Heart left ventricle (tissue), 16 donors: ENCODE results near the gene USP7. TPM values are rescaled to one million over a fixed set of nuclear protein-coding genes. Genes with fewer than 3 reads are reported as not detected.
A peak's percentile ranks its signal among the peaks of the same experiment; 100 is the strongest.

Experiments used
- ATAC-seq, 4 donors: fragments of 200-7000 bp; cut with Tn5 transposase; one replicate each; pipeline ENCODE4 v1.9.1; 2020 to 2022; ENCODE audit warnings: moderate library complexity in 4 of 4, mild to moderate bottlenecking in 3 of 4, moderate number of reproducible peaks in 1 of 4
- DNase-seq, 5 donors: peaks; one replicate each; pipeline ENCODE4 v3.0.0-alpha.2; 2020
- H3K27ac ChIP-seq, 12 donors: fragments of 200-600 bp; sonication (generic) in 4 of 12; one replicate each; pipeline versions ENCODE4 v1.5.0 to v1.8.0; 2016 to 2022; ENCODE audit warnings: mild to moderate bottlenecking in 2 of 12
- H3K27me3 ChIP-seq, 9 donors: fragments of 200-600 bp; sonication (generic) in 2 of 9; one replicate each; pipeline versions ENCODE4 v1.5.1 to v1.8.0; 2016 to 2022; ENCODE audit warnings: mild to moderate bottlenecking in 3 of 9
- H3K36me3 ChIP-seq, 9 donors: fragments of 200-600 bp; sonication (generic) in 2 of 9; one replicate each; pipeline versions ENCODE4 v1.5.0 to v1.8.0; 2018 to 2022; ENCODE audit warnings: mild to moderate bottlenecking in 2 of 9
- H3K4me1 ChIP-seq, 12 donors: fragments of 200-600 bp; sonication (generic) in 4 of 12; one replicate each; pipeline versions ENCODE4 v1.5.0 to v1.8.0; 2016 to 2022; ENCODE audit warnings: mild to moderate bottlenecking in 3 of 12
- H3K4me3 ChIP-seq, 12 donors: fragments of 200-600 bp; sonication (generic) in 4 of 12; one replicate each; pipeline versions ENCODE4 v1.5.0 to v1.8.0; 2017 to 2022; ENCODE audit warnings: mild to moderate bottlenecking in 9 of 12, moderate library complexity in 4 of 12
- H3K9me3 ChIP-seq, 12 donors: fragments of 200-600 bp; sonication (generic) in 4 of 12; one replicate each; pipeline versions ENCODE4 v1.5.0 to v1.8.0; 2016 to 2022; ENCODE audit warnings: mild to moderate bottlenecking in 1 of 12
- CTCF ChIP-seq, 12 donors: fragments of 200-600 bp; sonication (generic) in 4 of 12; IDR thresholded peaks; one replicate each; pipeline versions ENCODE4 v1.5.0 to v1.8.0; 2018 to 2022; ENCODE audit warnings: antibody characterized with exemption in 12 of 12, mild to moderate bottlenecking in 5 of 12
- POLR2A ChIP-seq, 2 donors: fragments of 450-650 bp; IDR thresholded peaks; one replicate each; pipeline ENCODE4 v1.6.1; 2017; ENCODE audit warnings: antibody characterized with exemption in 2 of 2, mild to moderate bottlenecking in 2 of 2, moderate library complexity in 2 of 2
- WGBS, 4 donors: extraction: QIAGEN DNeasy Blood & Tissue Kit in 2 of 4; methylation state at CpG; one replicate each; pipeline versions ENCODE4 v1.1.5 to v1.1.7; 2013 to 2018; 5-methylcytosine and 5-hydroxymethylcytosine counted together
- intact Hi-C, 10 donors: fragments of 100-400 bp; cut with DNase I; formaldehyde crosslinking; loops; one replicate each; pipeline versions ENCODE4 v1.11.1 to v1.14.2; 2022
- polyA plus RNA-seq, 2 donors: library from polyadenylated mRNA; stranded (reverse); fragments of 200-250 nt; gene quantifications; one replicate each; pipeline ENCODE4 v1.2.3, GENCODE V29; 2013
- total RNA-seq, 9 donors: library from RNA; depleted of rRNA in 2 of 9; stranded (reverse); fragments of >200 nt in 2 of 9; fragmentation: NEBNext Ultra II Directional in 3 of 9; extraction: Animal tissue kit (Norgen Biotek cat#: 25700) in 3 of 9; gene quantifications; one replicate each; pipeline versions ENCODE4 v1.1.0 to v1.2.4, GENCODE V29; 2016 to 2023
- donor health status: ischemic (EF 13 %, LVEDD 7.1; RV severe dilation, severe dysfunction).
- donor health status: healthy with polysubstance abuse.
- donor health status: DM: no; HTN: yes; CAD: no.
- donor health status: DM: no; HTN: no; CAD: no.
- donor health status: ischemic (EF 25% LVEDD 6.9; RV normal size, moderate dysfunction).
- donor health status: ischemic (EF 25% LVEDD 5.7; RV mildly dilated, moderate dysfunction).
- donor health status: healthy.
- donor health status: DM: yes; HTN: yes; CAD: no.
- donor health status: ischemic (EF 35%, LVEDD 5.7; RV mildly dilated, moderate dysfunction).
- donor health status: nonischemic (EF 11% LVEDD 7.7; RV severe dilation, severe dysfunction).
- donor health status: DM: yes; HTN: yes; CAD: no.
- donor health status: PGD.
- donor health status: ischemic (EF 29% LVEDD 5.4; RV normal size, mild dysfunction).
- donor health status: nonischemic (EF 23%, LVEDD 6.1; RV moderate dilation, normal function).

The USP7 gene
- total and polyA plus RNA-seq, 11 donors, result 20.3 to 86.5 (median 66.2) TPM

- Histone ChIP-seq H3K27me3 (no peaks in the 10 kb centered on the region), H3K27ac (peak overlapping the region in 9 of 12 donors; percentile 24 to 95 (median 50)), H3K9me3 (no peaks in the 10 kb centered on the region), H3K4me3 (no peak overlapping the region), H3K4me1 (peaks cover 0 to 56% (median 32%) of the 10 kb centered on the region in 12 donors), H3K36me3 (peaks cover 0 to 46% (median 36%) of the 10 kb centered on the region in 9 donors)
- WGBS, 4 donors, result 89 to 96% (median 91%) methylated on average over 24 to 31 of the region's 31 CpGs
- DNase-seq (no peak), ATAC-seq (no peak)
- TF ChIP-seq CTCF (IDR thresholded peaks at IDR 0.05), result no peak
- TF ChIP-seq POLR2A (IDR thresholded peaks at IDR 0.05), result no peak
- intact Hi-C loops, result no loop called here
Measured at GRCh38 chr16:8858994-8859912, 104.5 kb downstream of the USP7 start.

- H3K27ac ChIP-seq, result peak overlapping the region in 9 of 12 donors; percentile 5 to 69 (median 45)
- DNase-seq, result no peak
- H3K9me3 ChIP-seq, result no peaks in the 10 kb centered on the region
- intact Hi-C loops, result no loop called here
- H3K36me3 ChIP-seq, result peaks cover 0 to 65% (median 58%) of the 10 kb centered on the region in 9 donors
- no peak for TF ChIP-seq CTCF (IDR thresholded peaks at IDR 0.05)
- WGBS, 4 donors, result 54 to 75% (median 70%) methylated on average over 5 of the region's 5 CpGs
- H3K4me1 ChIP-seq, result peaks cover 0 to 39% (median 13%) of the 10 kb centered on the region in 12 donors
- no peak overlapping the region for H3K4me3 ChIP-seq
- ATAC-seq, result no peak
- H3K27me3 ChIP-seq, result no peaks in the 10 kb centered on the region
Measured at GRCh38 chr16:8855972-8856371, 107.7 kb downstream of the USP7 start.

- no peak for ATAC-seq
- Histone ChIP-seq H3K4me3 (no peak overlapping the region), H3K4me1 (peaks cover 0 to 41% (median 15%) of the 10 kb centered on the region in 12 donors), H3K36me3 (peaks cover 0 to 66% (median 62%) of the 10 kb centered on the region in 9 donors), H3K9me3 (no peaks in the 10 kb centered on the region), H3K27me3 (no peaks in the 10 kb centered on the region), H3K27ac (peak overlapping the region in 8 of 12 donors; percentile 5 to 70 (median 44))
- no peak for DNase-seq
- 80 to 91% (median 88%) methylated on average over 9 to 11 of the region's 11 CpGs for WGBS, 4 donors
- intact Hi-C loops, result no loop called here
- TF ChIP-seq POLR2A (IDR thresholded peaks at IDR 0.05) (no peak), CTCF (IDR thresholded peaks at IDR 0.05) (peak in 2 of 12 donors; percentile 7 to 17)
Measured at GRCh38 chr16:8855051-8855786, 108.5 kb downstream of the USP7 start.
